GM23248 (cell line): ENCODE measurements around the gene PTGS1. TPM values are rescaled to one million over a fixed set of nuclear protein-coding genes. Genes with fewer than 3 reads are reported as not detected.
"Not testable (repeated sequence)": the region's sequence is repeated elsewhere in the genome, so short reads cannot be mapped to it uniquely, and the experiment has no call there.

Experiments used
- DNase-seq: peaks from one replicate; pipeline ENCODE4 v3.0.0-alpha.2; 2015
- H2AFZ ChIP-seq: fragments of 200-600 bp; sonication (generic); 2 replicates; pipeline ENCODE4 v1.6.1; 2016; ENCODE audit warnings: antibody characterized with exemption
- H3F3A ChIP-seq: fragments of 200-600 bp; sonication (generic); 2 replicates; pipeline ENCODE4 v1.6.1; 2016; ENCODE audit warnings: mild to moderate bottlenecking, antibody characterized with exemption, mixed run types; ENCODE audit not compliant: insufficient read depth
- H3K27ac ChIP-seq: fragments of 200-600 bp; sonication (generic); 2 replicates; pipeline ENCODE4 v1.5.1; 2016; ENCODE audit warnings: mild to moderate bottlenecking
- H3K27me3 ChIP-seq: fragments of 200-600 bp; sonication (generic); replicated peaks from 2 replicates; pipeline ENCODE4 v1.6.1; 2016; ENCODE audit warnings: mild to moderate bottlenecking; ENCODE audit not compliant: insufficient read depth
- H3K36me3 ChIP-seq: fragments of 200-600 bp; sonication (generic); 2 replicates; pipeline ENCODE4 v1.6.1; 2016; ENCODE audit warnings: low read depth, mild to moderate bottlenecking
- H3K4me1 ChIP-seq: fragments of 200-600 bp; sonication (generic); 2 replicates; pipeline ENCODE4 v1.6.1; 2016; ENCODE audit warnings: mild to moderate bottlenecking; ENCODE audit not compliant: insufficient read depth
- H3K4me2 ChIP-seq: fragments of 200-600 bp; sonication (generic); one replicate; pipeline ENCODE4 v1.6.1; 2016; ENCODE audit warnings: mild to moderate bottlenecking; ENCODE audit not compliant: unreplicated experiment
- H3K4me3 ChIP-seq: fragments of 200-600 bp; sonication (generic); 2 replicates; pipeline ENCODE4 v1.5.1; 2016; ENCODE audit warnings: mild to moderate bottlenecking
- H3K79me2 ChIP-seq: fragments of 200-600 bp; sonication (generic); 2 replicates; pipeline ENCODE4 v1.6.1; 2016; ENCODE audit warnings: mild to moderate bottlenecking; ENCODE audit not compliant: insufficient read depth
- H3K9ac ChIP-seq: fragments of 200-600 bp; sonication (generic); 2 replicates; pipeline ENCODE4 v1.6.1; 2016; ENCODE audit warnings: mild to moderate bottlenecking
- H3K9me2 ChIP-seq: fragments of 200-600 bp; sonication (generic); 2 replicates; pipeline ENCODE4 v1.6.1; 2016; ENCODE audit warnings: mixed run types, mild to moderate bottlenecking, moderate library complexity; ENCODE audit not compliant: insufficient read depth
- H3K9me3 ChIP-seq: fragments of 200-600 bp; sonication (generic); one replicate; pipeline ENCODE4 v1.6.1; 2017; ENCODE audit warnings: low read depth
- H4K20me1 ChIP-seq: fragments of 200-600 bp; sonication (generic); 2 replicates; pipeline ENCODE4 v1.6.0; 2016; ENCODE audit not compliant: insufficient read depth
- EZH2 ChIP-seq: fragments of 200-600 bp; sonication (generic); IDR thresholded peaks from 2 replicates; pipeline ENCODE4 v1.6.1; 2018; ENCODE audit warnings: antibody characterized with exemption, mild to moderate bottlenecking; ENCODE audit not compliant: insufficient read depth, poor library complexity, severe bottlenecking
- EZH2phosphoT487 ChIP-seq: fragments of 200-600 bp; sonication (generic); IDR thresholded peaks from 2 replicates; pipeline ENCODE4 v1.6.1; 2018; ENCODE audit warnings: antibody characterized with exemption, moderate library complexity, mild to moderate bottlenecking, low read depth; ENCODE audit not compliant: insufficient read depth
- WGBS, 2 experiments: methylation state at CpG; one replicate each; pipeline ENCODE4 v1.1.6; 2015 to 2017; ENCODE audit warnings: low lambda C conversion rate in 2 of 2, low coverage in 1 of 2; ENCODE audit errors: missing lambda C conversion rate in 2 of 2; 5-methylcytosine and 5-hydroxymethylcytosine counted together
- in situ Hi-C: fragments of 300-500 bp; cut with MboI; formaldehyde crosslinking; loops from 2 replicates; pipeline ENCODE4 v1.15.0; 2020
- polyA plus RNA-seq: library from polyadenylated mRNA; unstranded; fragments of >200 nt; fragmentation: Nextera tagmentation; extraction: Ambion mirVana; gene quantifications from 2 replicates; pipeline ENCODE4 v1.2.1, GENCODE V29; 2016
- total RNA-seq: library from RNA; depleted of rRNA; stranded (reverse); fragments of >200 nt; shearing (Covaris generic); gene quantifications from 2 replicates; pipeline ENCODE4 v1.2.3, GENCODE V29; 2014

Gene PTGS1
- total and polyA plus RNA-seq, 2 experiments from 2014 or later, result 39.6 to 43.8 TPM

DNA sequence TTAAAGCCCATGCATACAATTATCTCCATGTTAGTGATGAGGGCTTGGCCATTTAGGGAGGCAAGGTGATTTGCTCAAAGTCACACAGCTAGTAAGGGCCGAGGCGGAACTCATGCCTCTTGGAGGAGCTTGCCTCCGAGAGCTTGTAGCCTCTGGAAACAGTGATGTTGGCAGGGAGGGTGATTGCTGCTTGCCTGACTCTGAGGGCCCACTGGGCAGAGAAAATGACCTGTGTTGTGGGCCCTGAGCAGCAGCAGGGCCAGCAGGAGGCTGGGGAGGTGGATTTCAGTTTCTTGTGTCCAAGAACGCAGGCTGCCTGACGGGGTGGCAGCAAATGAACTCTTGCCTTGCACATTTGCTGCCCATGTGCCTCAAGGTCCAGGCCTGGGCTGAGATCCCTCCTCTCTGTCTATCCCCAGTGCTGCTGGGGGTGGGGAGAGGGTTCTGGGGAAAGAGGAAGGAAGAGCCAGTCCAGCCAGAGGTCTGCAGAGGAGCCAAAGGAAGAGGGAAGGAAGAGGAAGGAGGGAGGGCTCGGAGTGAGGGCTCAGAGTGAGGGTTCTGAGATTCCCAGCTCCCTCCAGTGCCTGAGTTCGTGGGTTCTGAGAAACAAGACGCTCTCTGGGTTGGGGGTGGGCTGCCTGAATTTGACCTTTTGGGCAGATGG lies 16.2 kb upstream of the PTGS1 start:
- WGBS, 2 experiments, result 79 to 85% methylated on average over 8 of the region's 8 CpGs
- no peaks in the 10 kb centered on the region for H3F3A ChIP-seq
- no peak for TF ChIP-seq EZH2
- TF ChIP-seq EZH2phosphoT487, result no peak
- no peak overlapping the region for H3K9ac ChIP-seq
- in situ Hi-C loops, result loop anchor here (10.0 to 25.0 kb wide), 3 partner anchors 100 to 458 kb away; partner anchors contain the start of gene OR1K1
- no peaks in the 10 kb centered on the region for H3K27me3 ChIP-seq
- no peak overlapping the region for H3K4me2 ChIP-seq
- H3K9me3 ChIP-seq, result no peaks in the 10 kb centered on the region
- no peaks in the 10 kb centered on the region for H3K79me2 ChIP-seq
- no peaks in the 10 kb centered on the region for H3K4me1 ChIP-seq
- no peak for DNase-seq
- H3K9me2 ChIP-seq, result no peaks in the 10 kb centered on the region
- no peaks in the 10 kb centered on the region for H4K20me1 ChIP-seq
- H3K27ac ChIP-seq, result no peak overlapping the region
- H3K4me3 ChIP-seq, result no peak overlapping the region
- no peaks in the 10 kb centered on the region for H3K36me3 ChIP-seq
- H2AFZ ChIP-seq, result no peak overlapping the region

- Histone ChIP-seq H3F3A (no peaks in the 10 kb centered on the region), H3K27ac (no peak overlapping the region), H3K4me2 (no peak overlapping the region), H4K20me1 (no peaks in the 10 kb centered on the region), H3K9ac (no peak overlapping the region), H3K4me3 (no peak overlapping the region), H3K27me3 (no peaks in the 10 kb centered on the region), H2AFZ (no peak overlapping the region), H3K4me1 (peaks cover 7% of the 10 kb centered on the region; the same call in 1 of the 2 replicates), H3K79me2 (no peaks in the 10 kb centered on the region), H3K36me3 (no peaks in the 10 kb centered on the region), H3K9me2 (no peaks in the 10 kb centered on the region), H3K9me3 (no peaks in the 10 kb centered on the region)
- 75 to 80% methylated on average over 4 of the region's 4 CpGs for WGBS, 2 experiments
- no peak for TF ChIP-seq EZH2
- no peak for TF ChIP-seq EZH2phosphoT487
- in situ Hi-C loops, result loop anchor here (10.0 to 25.0 kb wide), 3 partner anchors 99 to 457 kb away; partner anchors contain the start of gene OR1K1
- no peak for DNase-seq
Observed at GRCh38 chr9:122355336-122355875, 15.4 kb upstream of the PTGS1 start.

- Histone ChIP-seq H3K9me2 (no peaks in the 10 kb centered on the region), H3K36me3 (no peaks in the 10 kb centered on the region), H3F3A (no peaks in the 10 kb centered on the region), H3K27me3 (no peaks in the 10 kb centered on the region), H3K9me3 (no peaks in the 10 kb centered on the region), H3K9ac (no peak overlapping the region), H4K20me1 (no peaks in the 10 kb centered on the region), H2AFZ (no peak overlapping the region), H3K79me2 (no peaks in the 10 kb centered on the region), H3K4me2 (no peak overlapping the region), H3K4me1 (peaks cover 10% of the 10 kb centered on the region; the same call in 1 of the 2 replicates), H3K4me3 (no peak overlapping the region), H3K27ac (no peak overlapping the region)
- in situ Hi-C loops, result loop anchor here (10.0 to 25.0 kb wide), 3 partner anchors 98 to 456 kb away; partner anchors contain the start of gene OR1K1
- DNase-seq, result peak; percentile 24
- TF ChIP-seq EZH2 (no peak), EZH2phosphoT487 (no peak)
- 35 to 44% methylated on average over 2 of the region's 2 CpGs for WGBS, 2 experiments
Observed at GRCh38 chr9:122356627-122357026, 14.2 kb upstream of the PTGS1 start.

DNA sequence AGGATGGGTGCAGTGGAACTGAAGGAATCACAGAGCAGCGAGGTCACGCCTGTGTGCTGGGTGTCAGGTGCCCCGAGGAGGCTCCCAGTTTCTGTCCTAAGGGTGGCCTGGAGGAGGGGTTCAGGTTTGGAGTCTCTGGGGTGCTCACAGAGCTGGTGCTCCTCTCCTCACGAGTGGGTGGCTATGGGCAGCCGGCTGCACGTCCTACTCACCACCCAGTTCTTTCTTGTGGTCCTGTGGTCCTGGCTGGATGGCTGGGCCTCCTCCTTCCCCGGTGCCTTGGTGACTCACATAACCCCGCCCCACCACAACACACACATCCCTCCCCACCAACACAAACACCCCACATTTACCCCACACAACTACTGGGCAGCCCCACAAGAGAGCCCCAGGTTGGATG lies 9.9 kb upstream of the PTGS1 start:
- Histone ChIP-seq H3K79me2 (no peaks in the 10 kb centered on the region), H3K9me3 (no peaks in the 10 kb centered on the region), H3K36me3 (no peaks in the 10 kb centered on the region), H3F3A (peaks cover 15% of the 10 kb centered on the region), H2AFZ (0 out of 2 replicates have a peak overlapping the region, but pooled peaks have one; percentile 10), H4K20me1 (no peaks in the 10 kb centered on the region), H3K9me2 (no peaks in the 10 kb centered on the region), H3K4me2 (no peak overlapping the region), H3K9ac (no peak overlapping the region), H3K4me3 (no peak overlapping the region), H3K4me1 (peaks cover 22% of the 10 kb centered on the region), H3K27ac (no peak overlapping the region), H3K27me3 (no peaks in the 10 kb centered on the region)
- 67 to 71% methylated on average over 6 to 8 of the region's 8 CpGs for WGBS, 2 experiments
- in situ Hi-C loops, result loop anchor here (25.0 kb wide), 1 partner anchor 451 kb away; the partner anchor contains the start of gene OR1K1
- no peak for TF ChIP-seq EZH2phosphoT487
- TF ChIP-seq EZH2, result no peak
- DNase-seq, result peak; percentile 48

DNA sequence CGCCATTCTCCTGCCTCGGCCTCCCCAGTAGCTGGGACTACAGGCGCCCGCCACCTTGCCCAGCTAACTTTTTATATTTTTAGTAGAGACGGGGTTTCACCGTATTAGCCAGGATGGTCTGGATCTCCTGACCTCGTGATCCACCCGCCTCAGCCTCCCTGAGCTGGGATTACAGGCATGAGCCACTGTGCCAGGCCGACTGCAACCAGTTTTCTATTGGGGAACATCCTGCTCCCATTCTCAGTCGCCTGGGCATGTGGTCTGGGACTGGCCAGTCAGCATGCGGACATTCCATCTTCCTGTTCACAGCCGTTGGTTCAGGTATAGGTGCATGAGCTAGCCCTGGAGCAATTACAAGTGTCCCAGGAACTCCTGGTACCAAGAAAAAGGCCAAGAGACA lies 7.7 kb upstream of the PTGS1 start:
- H3K9ac ChIP-seq, H3K27me3 ChIP-seq, H3K79me2 ChIP-seq, H4K20me1 ChIP-seq, H3K9me2 ChIP-seq, H2AFZ ChIP-seq, DNase-seq, H3K9me3 ChIP-seq, H3K36me3 ChIP-seq, H3K27ac ChIP-seq, H3K4me3 ChIP-seq, H3K4me2 ChIP-seq: not testable (repeated sequence)
- H3F3A ChIP-seq, result peaks cover 15% of the 10 kb centered on the region
- in situ Hi-C loops, result loop anchor here (25.0 kb wide), 1 partner anchor 449 kb away; the partner anchor contains the start of gene OR1K1
- WGBS, 2 experiments, result 96% methylated on average over 12 of the region's 12 CpGs
- H3K4me1 ChIP-seq, result peaks cover 22% of the 10 kb centered on the region
